ENCODE results near the gene TTC3. TPM values are rescaled to one million over a fixed set of nuclear protein-coding genes. Genes with fewer than 3 reads are reported as not detected.
A peak's percentile ranks its signal among the peaks of the same experiment; 100 is the strongest.
"Not testable (repeated sequence)": the region's sequence is repeated elsewhere in the genome, so short reads cannot be mapped to it uniquely, and the experiment has no call there.

TTC3 gene
- total RNA-seq, 1 donor from 2014 or later: 262 TPM

- no peak overlapping the region for H3K27ac ChIP-seq (ENCODE audit: low read depth, low read length)
- no peaks in the 10 kb centered on the region for H3K4me1 ChIP-seq (ENCODE audit: control insufficient read depth in 3 of 3, insufficient read depth in 3 of 3, low read length in 3 of 3)
- no peaks in the 10 kb centered on the region for H3K27me3 ChIP-seq (ENCODE audit: control insufficient read depth in 3 of 3, insufficient read depth in 3 of 3, low read length in 3 of 3)
- H3K9me3 ChIP-seq (ENCODE audit: control insufficient read depth in 3 of 3, low read length in 3 of 3): no peaks in the 10 kb centered on the region
- no peak overlapping the region for H3K4me3 ChIP-seq (ENCODE audit: low read length in 3 of 3)
- peaks cover 25 to 39% (median 31%) of the 10 kb centered on the region in 3 donors for H3K36me3 ChIP-seq (ENCODE audit: control insufficient read depth in 3 of 3, insufficient read depth in 3 of 3, low read length in 3 of 3)
- no peak overlapping the region for H3K9ac ChIP-seq (ENCODE audit: low read depth in 1 of 3, low read length in 3 of 3)
Measured at GRCh38 chr21:37139154-37139553, 66.1 kb downstream of the TTC3 start.

- Histone ChIP-seq H3K27ac (ENCODE audit: low read depth, low read length) (no peak overlapping the region), H3K4me3 (ENCODE audit: low read length in 3 of 3) (no peak overlapping the region), H3K4me1 (ENCODE audit: control insufficient read depth in 3 of 3, insufficient read depth in 3 of 3, low read length in 3 of 3) (no peaks in the 10 kb centered on the region), H3K27me3 (ENCODE audit: control insufficient read depth in 3 of 3, insufficient read depth in 3 of 3, low read length in 3 of 3) (no peaks in the 10 kb centered on the region), H3K9ac (ENCODE audit: low read depth in 1 of 3, low read length in 3 of 3) (no peak overlapping the region), H3K36me3 (ENCODE audit: control insufficient read depth in 3 of 3, insufficient read depth in 3 of 3, low read length in 3 of 3) (peaks cover 27 to 44% (median 36%) of the 10 kb centered on the region in 3 donors), H3K9me3 (ENCODE audit: control insufficient read depth in 3 of 3, low read length in 3 of 3) (no peaks in the 10 kb centered on the region)
Measured at GRCh38 chr21:37139902-37140301, 66.8 kb downstream of the TTC3 start.

- not testable (repeated sequence) for H3K4me1 ChIP-seq (ENCODE audit: control insufficient read depth in 3 of 3, insufficient read depth in 3 of 3, low read length in 3 of 3); H3K4me3 ChIP-seq (ENCODE audit: low read length in 3 of 3); H3K27me3 ChIP-seq (ENCODE audit: control insufficient read depth in 3 of 3, insufficient read depth in 3 of 3, low read length in 3 of 3); H3K9me3 ChIP-seq (ENCODE audit: control insufficient read depth in 3 of 3, low read length in 3 of 3); H3K27ac ChIP-seq (ENCODE audit: low read depth, low read length); H3K9ac ChIP-seq (ENCODE audit: low read depth in 1 of 3, low read length in 3 of 3)
- H3K36me3 ChIP-seq (ENCODE audit: control insufficient read depth in 3 of 3, insufficient read depth in 3 of 3, low read length in 3 of 3): peaks cover 10 to 35% (median 24%) of the 10 kb centered on the region in 3 donors
Measured at GRCh38 chr21:37143392-37143791, 70.3 kb downstream of the TTC3 start.

GRCh38 chr21:37145635-37146111, 72.6 kb downstream of the TTC3 start:
- Histone ChIP-seq H3K36me3 (ENCODE audit: control insufficient read depth in 3 of 3, insufficient read depth in 3 of 3, low read length in 3 of 3) (peaks cover 13 to 36% (median 32%) of the 10 kb centered on the region in 3 donors), H3K27me3 (ENCODE audit: control insufficient read depth in 3 of 3, insufficient read depth in 3 of 3, low read length in 3 of 3) (no peaks in the 10 kb centered on the region), H3K27ac (ENCODE audit: low read depth, low read length) (no peak overlapping the region), H3K4me1 (ENCODE audit: control insufficient read depth in 3 of 3, insufficient read depth in 3 of 3, low read length in 3 of 3) (peaks cover 0 to 3% (median 0%) of the 10 kb centered on the region in 3 donors), H3K9me3 (ENCODE audit: control insufficient read depth in 3 of 3, low read length in 3 of 3) (no peaks in the 10 kb centered on the region), H3K4me3 (ENCODE audit: low read length in 3 of 3) (no peak overlapping the region), H3K9ac (ENCODE audit: low read depth in 1 of 3, low read length in 3 of 3) (no peak overlapping the region)

GRCh38 chr21:37146320-37147235, 73.5 kb downstream of the TTC3 start:
- H3K27ac ChIP-seq (ENCODE audit: low read depth, low read length): no peak overlapping the region
- peaks cover 14 to 38% (median 32%) of the 10 kb centered on the region in 3 donors for H3K36me3 ChIP-seq (ENCODE audit: control insufficient read depth in 3 of 3, insufficient read depth in 3 of 3, low read length in 3 of 3)

GRCh38 chr21:37149411-37149810, 76.4 kb downstream of the TTC3 start:
- Histone ChIP-seq H3K4me1 (ENCODE audit: control insufficient read depth in 3 of 3, insufficient read depth in 3 of 3, low read length in 3 of 3) (peaks cover 4 to 10% (median 10%) of the 10 kb centered on the region in 3 donors), H3K27ac (ENCODE audit: low read depth, low read length) (no peak overlapping the region), H3K27me3 (ENCODE audit: control insufficient read depth in 3 of 3, insufficient read depth in 3 of 3, low read length in 3 of 3) (no peaks in the 10 kb centered on the region), H3K9ac (ENCODE audit: low read depth in 1 of 3, low read length in 3 of 3) (no peak overlapping the region), H3K4me3 (ENCODE audit: low read length in 3 of 3) (no peak overlapping the region), H3K9me3 (ENCODE audit: control insufficient read depth in 3 of 3, low read length in 3 of 3) (no peaks in the 10 kb centered on the region), H3K36me3 (ENCODE audit: control insufficient read depth in 3 of 3, insufficient read depth in 3 of 3, low read length in 3 of 3) (peaks cover 14 to 44% (median 31%) of the 10 kb centered on the region in 3 donors)

More at GRCh38 chr21:37146320-37147235, 73.5 kb downstream of the TTC3 start:
- H3K4me1 ChIP-seq (ENCODE audit: control insufficient read depth in 3 of 3, insufficient read depth in 3 of 3, low read length in 3 of 3): peaks cover 0 to 3% (median 0%) of the 10 kb centered on the region in 3 donors
- H3K27me3 ChIP-seq (ENCODE audit: control insufficient read depth in 3 of 3, insufficient read depth in 3 of 3, low read length in 3 of 3): no peaks in the 10 kb centered on the region
- H3K9ac ChIP-seq (ENCODE audit: low read depth in 1 of 3, low read length in 3 of 3): no peak overlapping the region
- no peak overlapping the region for H3K4me3 ChIP-seq (ENCODE audit: low read length in 3 of 3)
- H3K9me3 ChIP-seq (ENCODE audit: control insufficient read depth in 3 of 3, low read length in 3 of 3): no peaks in the 10 kb centered on the region

- peaks cover 3 to 34% (median 18%) of the 10 kb centered on the region in 3 donors for H3K36me3 ChIP-seq (ENCODE audit: control insufficient read depth in 3 of 3, insufficient read depth in 3 of 3, low read length in 3 of 3)
- peak overlapping the region; percentile 80 for H3K27ac ChIP-seq (ENCODE audit: low read depth, low read length)
- no peak overlapping the region for H3K4me3 ChIP-seq (ENCODE audit: low read length in 3 of 3)
- no peaks in the 10 kb centered on the region for H3K9me3 ChIP-seq (ENCODE audit: control insufficient read depth in 3 of 3, low read length in 3 of 3)
- H3K9ac ChIP-seq (ENCODE audit: low read depth in 1 of 3, low read length in 3 of 3): peak overlapping the region in 1 of 3 donors; percentile 61
- H3K27me3 ChIP-seq (ENCODE audit: control insufficient read depth in 3 of 3, insufficient read depth in 3 of 3, low read length in 3 of 3): no peaks in the 10 kb centered on the region
- H3K4me1 ChIP-seq (ENCODE audit: control insufficient read depth in 3 of 3, insufficient read depth in 3 of 3, low read length in 3 of 3): peaks cover 4 to 15% (median 11%) of the 10 kb centered on the region in 3 donors
Measured at GRCh38 chr21:37153196-37153934, 80.3 kb downstream of the TTC3 start.

GRCh38 chr21:37153935-37154350, 80.9 kb downstream of the TTC3 start:
- peak overlapping the region; percentile 21 to 61 (median 51) for H3K9ac ChIP-seq (ENCODE audit: low read depth in 1 of 3, low read length in 3 of 3)
- H3K27me3 ChIP-seq (ENCODE audit: control insufficient read depth in 3 of 3, insufficient read depth in 3 of 3, low read length in 3 of 3): no peaks in the 10 kb centered on the region
- H3K4me1 ChIP-seq (ENCODE audit: control insufficient read depth in 3 of 3, insufficient read depth in 3 of 3, low read length in 3 of 3): peaks cover 4 to 15% (median 11%) of the 10 kb centered on the region in 3 donors
- peak overlapping the region; percentile 80 for H3K27ac ChIP-seq (ENCODE audit: low read depth, low read length)
- H3K4me3 ChIP-seq (ENCODE audit: low read length in 3 of 3): no peak overlapping the region
- H3K9me3 ChIP-seq (ENCODE audit: control insufficient read depth in 3 of 3, low read length in 3 of 3): no peaks in the 10 kb centered on the region
- H3K36me3 ChIP-seq (ENCODE audit: control insufficient read depth in 3 of 3, insufficient read depth in 3 of 3, low read length in 3 of 3): peaks cover 3 to 40% (median 23%) of the 10 kb centered on the region in 3 donors

GRCh38 chr21:37155186-37155585, 82.1 kb downstream of the TTC3 start:
- Histone ChIP-seq H3K9ac (ENCODE audit: low read depth in 1 of 3, low read length in 3 of 3) (no peak overlapping the region), H3K9me3 (ENCODE audit: control insufficient read depth in 3 of 3, low read length in 3 of 3) (no peaks in the 10 kb centered on the region), H3K27ac (ENCODE audit: low read depth, low read length) (no peak overlapping the region), H3K27me3 (ENCODE audit: control insufficient read depth in 3 of 3, insufficient read depth in 3 of 3, low read length in 3 of 3) (no peaks in the 10 kb centered on the region), H3K36me3 (ENCODE audit: control insufficient read depth in 3 of 3, insufficient read depth in 3 of 3, low read length in 3 of 3) (peaks cover 3 to 42% (median 26%) of the 10 kb centered on the region in 3 donors), H3K4me1 (ENCODE audit: control insufficient read depth in 3 of 3, insufficient read depth in 3 of 3, low read length in 3 of 3) (peaks cover 4 to 15% (median 11%) of the 10 kb centered on the region in 3 donors), H3K4me3 (ENCODE audit: low read length in 3 of 3) (no peak overlapping the region)

Data from skeletal muscle tissue (tissue), 4 donors.